D721Med (cell line): ENCODE results near the gene METTL17.

ENCODE experiments used
- DNase-seq: peaks from one replicate; pipeline ENCODE4 v3.0.0; 2011; ENCODE audit warnings: low spot score; ENCODE audit not compliant: insufficient read length
- FAIRE-seq: peaks from 2 replicates; lab custom pipeline; 2011; peaks lifted over from hg19 to GRCh38; lab: Jason Lieb, UNC
- CTCF ChIP-seq: IDR thresholded peaks from 2 replicates; pipeline ENCODE4 v1.5.1; 2012; ENCODE audit warnings: mild to moderate bottlenecking, control low read depth; ENCODE audit not compliant: insufficient read depth; ENCODE audit errors: missing control alignments

The METTL17 gene

DNA sequence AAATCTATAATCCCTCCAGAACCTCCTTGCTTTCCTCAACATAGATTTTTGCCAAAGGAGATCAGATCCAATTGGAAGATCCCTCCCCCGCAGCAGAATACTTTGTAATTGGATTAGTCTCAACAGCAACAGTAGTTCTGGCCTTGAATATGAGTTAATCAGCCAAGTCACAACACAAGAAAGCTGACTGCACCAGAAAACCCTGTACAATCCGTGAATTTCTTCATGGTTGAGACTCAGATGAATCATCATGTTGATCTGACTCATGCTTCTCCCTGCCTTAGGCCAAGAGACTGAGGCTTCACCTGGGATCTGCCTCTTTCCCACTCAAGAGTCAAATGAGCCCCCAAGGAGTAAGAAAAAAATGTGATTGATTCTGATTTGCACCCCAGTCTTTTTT lies 3.0 kb upstream of the METTL17 start:
- no peak for TF ChIP-seq CTCF
- no peak for FAIRE-seq
- DNase-seq: no peak

DNA sequence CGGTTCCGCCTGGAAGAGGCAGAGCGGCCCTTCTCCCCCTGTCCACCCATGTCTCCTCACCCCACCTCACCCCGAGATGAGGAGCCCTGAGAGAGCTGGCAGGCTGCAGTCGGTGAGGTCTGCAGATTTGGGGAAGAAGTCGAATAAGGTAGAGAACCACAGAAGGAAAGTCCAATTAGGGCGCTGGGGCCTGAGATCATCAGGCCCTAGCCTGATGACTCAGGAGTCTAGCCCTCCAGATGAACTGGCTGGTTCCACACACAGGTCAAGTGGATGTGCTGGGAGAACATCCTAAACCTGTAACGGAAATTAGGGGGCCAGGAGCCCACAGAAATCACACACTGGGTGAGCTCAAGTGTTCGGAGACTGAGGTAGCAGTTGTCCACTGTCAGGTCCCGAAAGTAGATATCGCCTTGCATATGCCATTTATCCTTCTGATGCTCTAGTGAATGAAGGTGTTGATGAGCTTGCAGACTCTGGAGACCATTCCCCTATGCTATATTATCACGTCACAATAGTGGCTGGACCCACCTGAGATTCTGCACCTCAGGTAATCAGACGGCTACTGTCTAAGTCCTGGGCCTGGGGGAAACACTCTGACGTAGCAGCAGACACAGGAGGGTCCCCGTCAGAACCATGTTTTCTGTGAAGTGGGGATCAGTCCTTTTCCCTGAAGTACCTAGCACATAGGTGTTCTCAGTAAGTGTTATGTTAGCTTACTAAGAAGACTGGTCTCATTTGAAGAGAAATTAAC lies 886 bp upstream of the METTL17 start:
- no peak for TF ChIP-seq CTCF
- FAIRE-seq: no peak
- DNase-seq: no peak

DNA sequence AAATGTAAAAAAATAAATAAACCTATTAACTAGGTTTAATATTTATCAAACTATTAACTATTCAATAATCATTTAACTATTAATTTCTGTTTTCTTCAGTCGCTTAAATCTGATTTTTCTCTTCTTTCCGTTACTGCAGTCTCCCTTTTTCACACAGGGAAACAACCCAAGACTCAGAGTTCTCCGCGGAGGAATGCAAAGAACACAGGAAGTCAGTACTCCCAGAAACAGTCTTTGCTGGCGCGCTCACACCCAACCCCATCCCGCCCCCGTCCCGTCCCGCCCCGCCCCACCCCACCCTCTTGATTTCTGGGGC lies 351 bp upstream of the METTL17 start:
- no peak for FAIRE-seq
- no peak for DNase-seq
- no peak for TF ChIP-seq CTCF

- DNase-seq (no peak), FAIRE-seq (no peak)
- TF ChIP-seq CTCF: no peak
Observed at GRCh38 chr14:20996521-20996920, 6.7 kb downstream of the METTL17 start.

DNA sequence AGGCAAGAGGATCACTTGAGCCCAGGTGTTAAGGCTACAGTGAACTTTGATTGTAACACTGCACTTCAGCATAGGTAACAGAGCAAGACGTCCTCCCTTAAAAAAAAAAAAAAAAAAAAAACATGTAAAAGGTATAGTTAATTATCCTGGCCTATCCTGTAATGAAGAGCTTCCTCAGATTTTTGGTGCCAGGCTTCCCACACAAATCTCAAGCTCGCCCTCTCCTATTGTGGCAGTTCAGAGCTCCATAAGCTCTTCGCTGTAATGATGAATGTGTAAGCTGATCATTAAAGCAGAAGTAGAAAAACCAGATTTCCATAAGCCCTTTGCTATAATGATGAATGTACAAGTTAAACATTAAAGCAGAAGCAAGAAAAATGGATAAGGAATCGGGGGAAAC lies 7.3 kb downstream of the METTL17 start:
- FAIRE-seq: no peak
- no peak for DNase-seq
- no peak for TF ChIP-seq CTCF

GRCh38 chr14:20997564-20997963 lies 7.8 kb downstream of the METTL17 start:
- no peak for TF ChIP-seq CTCF

GRCh38 chr14:20998139-20998538 lies 8.4 kb downstream of the METTL17 start:
- no peak for FAIRE-seq
- no peak for DNase-seq
- TF ChIP-seq CTCF: no peak

More at GRCh38 chr14:20997564-20997963, 7.8 kb downstream of the METTL17 start:
- FAIRE-seq (no peak), DNase-seq (no peak)
